Rectal smooth muscle tissue (tissue), 1 donor: ENCODE measurements around the gene SUN2.

Experiments used
- H3K27ac ChIP-seq: one replicate; pipeline ENCODE4 v1.7.0; 2013; ENCODE audit warnings: low read depth, low read length, inconsistent platforms
- H3K27me3 ChIP-seq: one replicate; pipeline ENCODE4 v1.7.0; 2013; ENCODE audit warnings: low read length; ENCODE audit not compliant: control insufficient read depth, insufficient read depth
- H3K36me3 ChIP-seq: one replicate; pipeline ENCODE4 v1.7.0; 2013; ENCODE audit warnings: low read length; ENCODE audit not compliant: control insufficient read depth, insufficient read depth
- H3K4me1 ChIP-seq: one replicate; pipeline ENCODE4 v1.7.0; 2013; ENCODE audit warnings: low read length; ENCODE audit not compliant: control insufficient read depth, insufficient read depth
- H3K4me3 ChIP-seq: one replicate; pipeline ENCODE4 v1.7.0; 2013; ENCODE audit warnings: low read length
- H3K9ac ChIP-seq: one replicate; pipeline ENCODE4 v1.7.0; 2013; ENCODE audit warnings: low read length

Gene SUN2

GRCh38 chr22:38725900-38726655 is 29.7 kb downstream of the SUN2 start:
- no peak overlapping the region for H3K9ac ChIP-seq
- no peaks in the 10 kb centered on the region for H3K4me1 ChIP-seq
- peaks cover 76% of the 10 kb centered on the region for H3K36me3 ChIP-seq
- no peak overlapping the region for H3K27ac ChIP-seq
- no peak overlapping the region for H3K4me3 ChIP-seq
- no peaks in the 10 kb centered on the region for H3K27me3 ChIP-seq

GRCh38 chr22:38724926-38725571 is 30.7 kb downstream of the SUN2 start:
- no peaks in the 10 kb centered on the region for H3K27me3 ChIP-seq

DNA sequence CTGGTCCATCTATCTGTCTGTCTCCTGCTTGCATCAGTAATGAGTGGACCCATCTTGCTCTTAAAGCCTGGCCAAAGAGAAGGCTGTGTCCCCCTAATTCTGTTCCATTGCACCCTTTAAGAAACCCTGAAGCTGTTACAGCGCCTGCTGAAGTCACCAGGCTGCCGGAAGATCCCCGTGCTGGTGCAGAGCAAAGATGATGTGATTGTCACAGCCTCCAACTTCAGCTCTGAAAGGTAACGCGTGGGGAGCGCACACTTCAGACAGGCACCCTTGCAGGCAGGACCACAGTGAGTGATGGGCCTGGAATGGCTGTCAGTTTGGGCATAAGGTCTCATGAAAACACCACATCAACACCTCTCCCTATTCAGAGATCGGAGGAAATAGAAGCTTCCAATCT is 31.6 kb downstream of the SUN2 start:
- H3K36me3 ChIP-seq: peaks cover 64% of the 10 kb centered on the region
- H3K4me1 ChIP-seq: no peaks in the 10 kb centered on the region
- H3K4me3 ChIP-seq: no peak overlapping the region
- no peak overlapping the region for H3K27ac ChIP-seq
- no peak overlapping the region for H3K9ac ChIP-seq
- no peaks in the 10 kb centered on the region for H3K27me3 ChIP-seq

More at GRCh38 chr22:38724926-38725571, 30.7 kb downstream of the SUN2 start:
- peaks cover 73% of the 10 kb centered on the region for H3K36me3 ChIP-seq
- H3K27ac ChIP-seq: no peak overlapping the region
- H3K9ac ChIP-seq: no peak overlapping the region
- no peak overlapping the region for H3K4me3 ChIP-seq
- no peaks in the 10 kb centered on the region for H3K4me1 ChIP-seq

DNA sequence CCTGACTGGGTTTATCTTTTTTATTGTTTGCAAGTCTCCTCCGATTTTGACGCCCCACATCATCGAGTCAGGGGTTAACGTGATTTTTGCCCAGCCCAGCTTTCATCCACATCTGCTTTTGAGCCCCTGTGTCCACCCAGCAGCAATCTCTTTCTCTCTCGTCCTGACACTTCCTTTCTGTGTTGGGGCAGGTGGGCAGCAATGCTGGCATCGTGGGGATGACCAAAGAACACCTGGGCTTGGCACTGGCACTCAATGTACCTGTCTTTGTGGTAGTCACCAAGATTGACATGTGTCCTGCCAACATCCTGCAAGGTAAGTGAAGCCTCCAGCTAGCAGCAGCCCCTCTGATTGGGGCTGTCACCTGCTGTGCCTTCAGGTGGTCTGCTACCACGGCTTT is 34.2 kb downstream of the SUN2 start:
- Histone ChIP-seq H3K4me3 (no peak overlapping the region), H3K27me3 (no peaks in the 10 kb centered on the region), H3K4me1 (no peaks in the 10 kb centered on the region), H3K27ac (no peak overlapping the region), H3K36me3 (peaks cover 49% of the 10 kb centered on the region), H3K9ac (no peak overlapping the region)

DNA sequence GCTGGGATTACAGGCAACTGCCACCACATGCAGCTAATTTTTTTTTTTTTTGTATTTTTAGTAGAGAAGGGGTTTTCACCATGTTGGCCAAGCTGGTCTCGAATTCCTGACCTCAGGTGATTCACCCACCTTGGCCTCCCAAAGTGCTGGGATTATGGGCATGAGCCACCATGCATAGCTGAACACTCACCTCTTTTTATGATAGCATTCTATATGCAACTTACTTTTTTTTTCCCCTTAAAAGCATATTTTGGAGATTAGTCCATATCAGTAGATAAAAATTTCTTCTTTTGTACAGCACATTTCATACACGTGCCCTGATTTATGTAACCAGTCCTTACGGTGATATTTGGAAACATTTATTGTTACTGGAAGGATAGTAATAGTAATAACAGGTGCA is 35.4 kb downstream of the SUN2 start:
- peaks cover 47% of the 10 kb centered on the region for H3K36me3 ChIP-seq
- no peak overlapping the region for H3K9ac ChIP-seq
- H3K4me1 ChIP-seq: no peaks in the 10 kb centered on the region
- H3K27ac ChIP-seq: no peak overlapping the region
- no peak overlapping the region for H3K4me3 ChIP-seq
- no peaks in the 10 kb centered on the region for H3K27me3 ChIP-seq

GRCh38 chr22:38719196-38719595 is 36.6 kb downstream of the SUN2 start:
- H3K36me3 ChIP-seq: peaks cover 37% of the 10 kb centered on the region
- H3K27me3 ChIP-seq: no peaks in the 10 kb centered on the region
- no peak overlapping the region for H3K27ac ChIP-seq
- H3K4me1 ChIP-seq: no peaks in the 10 kb centered on the region
- no peak overlapping the region for H3K4me3 ChIP-seq
- H3K9ac ChIP-seq: no peak overlapping the region

DNA sequence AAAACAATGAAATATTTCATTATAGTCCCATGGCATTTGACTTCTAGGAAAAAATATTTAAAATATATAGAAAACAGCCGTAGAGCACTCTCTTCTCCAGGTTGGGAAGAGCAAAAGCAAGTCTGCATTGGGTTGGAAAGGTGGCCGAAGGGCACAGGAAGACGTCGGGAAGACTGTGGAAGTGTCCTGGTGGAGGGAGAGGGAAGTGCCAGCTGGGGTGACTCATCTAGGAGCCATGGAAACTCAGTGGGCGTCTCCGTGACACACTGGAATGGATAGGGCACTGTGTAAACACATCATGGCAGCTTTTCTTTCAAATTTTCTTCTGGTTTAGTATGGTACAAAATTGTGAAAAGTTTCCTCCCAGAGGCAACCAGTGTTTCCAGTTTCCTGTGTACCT is 37.4 kb downstream of the SUN2 start:
- Histone ChIP-seq H3K9ac (no peak overlapping the region), H3K27me3 (no peaks in the 10 kb centered on the region), H3K27ac (no peak overlapping the region), H3K4me1 (no peaks in the 10 kb centered on the region), H3K4me3 (no peak overlapping the region), H3K36me3 (peaks cover 33% of the 10 kb centered on the region)

GRCh38 chr22:38717244-38717643 is 38.6 kb downstream of the SUN2 start:
- H3K36me3 ChIP-seq: peaks cover 21% of the 10 kb centered on the region
- H3K4me3 ChIP-seq: no peak overlapping the region
- H3K4me1 ChIP-seq: no peaks in the 10 kb centered on the region
- H3K9ac ChIP-seq: no peak overlapping the region
- no peaks in the 10 kb centered on the region for H3K27me3 ChIP-seq
- no peak overlapping the region for H3K27ac ChIP-seq

GRCh38 chr22:38716826-38717225 is 39.0 kb downstream of the SUN2 start:
- H3K36me3 ChIP-seq: peaks cover 20% of the 10 kb centered on the region
- no peak overlapping the region for H3K9ac ChIP-seq
- no peak overlapping the region for H3K4me3 ChIP-seq
- no peaks in the 10 kb centered on the region for H3K4me1 ChIP-seq
- no peak overlapping the region for H3K27ac ChIP-seq
- no peaks in the 10 kb centered on the region for H3K27me3 ChIP-seq

GRCh38 chr22:38716271-38716670 is 39.5 kb downstream of the SUN2 start:
- no peak overlapping the region for H3K9ac ChIP-seq
- no peaks in the 10 kb centered on the region for H3K4me1 ChIP-seq
- no peak overlapping the region for H3K4me3 ChIP-seq
- H3K36me3 ChIP-seq: peaks cover 20% of the 10 kb centered on the region
- H3K27ac ChIP-seq: no peak overlapping the region
- no peaks in the 10 kb centered on the region for H3K27me3 ChIP-seq

DNA sequence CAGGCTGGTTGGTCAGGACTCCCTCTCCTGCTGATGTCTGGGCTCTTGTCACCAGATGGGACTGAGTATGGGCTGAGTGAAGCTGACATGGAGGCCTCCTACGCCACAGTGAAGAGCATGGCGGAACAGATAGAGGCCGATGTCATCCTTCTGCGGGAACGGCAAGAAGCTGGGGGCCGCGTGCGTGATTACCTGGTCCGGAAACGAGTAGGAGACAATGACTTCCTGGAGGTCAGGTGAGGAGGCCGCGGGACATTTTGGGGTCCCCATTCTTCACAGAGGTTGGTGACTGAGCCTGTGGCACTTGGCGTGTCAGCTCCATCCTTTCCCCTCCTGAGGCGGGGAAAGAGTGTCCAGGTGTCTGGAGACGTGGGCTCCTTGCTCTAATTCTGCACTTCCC is 39.9 kb downstream of the SUN2 start:
- Histone ChIP-seq H3K36me3 (peaks cover 20% of the 10 kb centered on the region), H3K4me3 (no peak overlapping the region), H3K4me1 (no peaks in the 10 kb centered on the region)

GRCh38 chr22:38715176-38715764 is 40.5 kb downstream of the SUN2 start:
- Histone ChIP-seq H3K36me3 (peaks cover 20% of the 10 kb centered on the region), H3K9ac (no peak overlapping the region), H3K27me3 (no peaks in the 10 kb centered on the region), H3K27ac (no peak overlapping the region), H3K4me1 (no peaks in the 10 kb centered on the region), H3K4me3 (no peak overlapping the region)

More for the DNA sequence above, 39.9 kb downstream of the SUN2 start:
- H3K27ac ChIP-seq: no peak overlapping the region
- H3K9ac ChIP-seq: no peak overlapping the region
- H3K27me3 ChIP-seq: no peaks in the 10 kb centered on the region
